K562 (cell line): ENCODE results near the gene TCIRG1. TPM values are rescaled to one million over a fixed set of nuclear protein-coding genes. Genes with fewer than 3 reads are reported as not detected.

Experiments
- ELF2 ChIP-seq: fragments of 250-450 bp; sonication (Bioruptor Pico); IDR thresholded peaks from 2 replicates; pipeline ENCODE4 v1.5.0; 2021; ENCODE audit warnings: mild to moderate bottlenecking
- GABPA ChIP-seq: fragments of 200-800 bp; sonication (Bioruptor generic); conservative IDR thresholded peaks from 2 replicates; pipeline ENCODE4 v1.6.1; 2016; ENCODE audit warnings: low read depth, missing genetic modification characterization, missing compliant biosample characterization
- IRF1 ChIP-seq: sonication (generic); formaldehyde crosslinking; IDR thresholded peaks from 2 replicates; pipeline ENCODE4 v1.8.0; 2022; ENCODE audit warnings: missing genetic modification reagents, mild to moderate bottlenecking, borderline replicate concordance
- MAZ ChIP-seq, 2 experiments: fragments of 450-650 bp in 1 of 2; sonication (generic) in 1 of 2; formaldehyde crosslinking; IDR thresholded peaks in 1 of 2; conservative IDR thresholded peaks in 1 of 2; 2 replicates each; pipeline versions ENCODE4 v1.4.0 to v1.5.0; 2020; ENCODE audit warnings: mild to moderate bottlenecking in 1 of 2, missing genetic modification reagents in 1 of 2
- MTA1 ChIP-seq: fragments of 450-650 bp; IDR thresholded peaks from 2 replicates; pipeline ENCODE4 v1.6.1; 2017; ENCODE audit warnings: borderline replicate concordance
- PRDM10 ChIP-seq: fragments of 450-650 bp; IDR thresholded peaks from 2 replicates; pipeline ENCODE4 v1.6.1; 2018; ENCODE audit not compliant: partially characterized antibody
- SMARCA5 ChIP-seq: fragments of 450-650 bp; IDR thresholded peaks from 2 replicates; pipeline ENCODE4 v1.6.1; 2016
- SPI1 ChIP-seq: IDR thresholded peaks from 2 replicates; pipeline ENCODE4 v1.6.1; 2011; ENCODE audit warnings: low read depth, low read length, control low read depth, borderline replicate concordance
- TSHZ1 ChIP-seq: fragments of 250-450 bp; sonication (Bioruptor Pico); IDR thresholded peaks from 2 replicates; pipeline ENCODE4 v1.4.0; 2020; ENCODE audit warnings: mild to moderate bottlenecking, moderate library complexity
- ZC3H11A ChIP-seq: IDR thresholded peaks from 2 replicates; pipeline ENCODE4 v1.6.1; 2012; ENCODE audit warnings: low read depth, low read length, improper control_type of control experiment
- ZNF696 ChIP-seq: fragments of 250-450 bp; sonication (Bioruptor Pico); conservative IDR thresholded peaks from 2 replicates; pipeline ENCODE4 v1.4.0; 2020; ENCODE audit warnings: mild to moderate bottlenecking, moderate library complexity
- polyA plus RNA-seq, 8 experiments: library from polyadenylated mRNA; depleted of rRNA in 4 of 8; stranded (reverse) in 5 of 8; unstranded in 3 of 8; fragments of >200 nt; fragmentation: Nextera tagmentation in 2 of 8; fragmentation: Illumina TruSeq in 1 of 8; extraction: Ambion mirVana in 2 of 8; extraction: Trizol in 1 of 8; gene quantifications; 2 replicates each; pipeline versions ENCODE4 v1.2.1 to v1.2.3, GENCODE V29; 2011 to 2014; ENCODE audit warnings: inconsistent platforms in 1 of 8, missing spikeins in 1 of 8
- total RNA-seq, 7 experiments: library from RNA; depleted of rRNA in 6 of 7; stranded (reverse); fragments of >200 nt in 6 of 7; fragmentation: Illumina TruSeq in 2 of 7; extraction: Trizol in 2 of 7; gene quantifications; 2 replicates each; pipeline versions ENCODE4 v1.2.1 to v1.2.3, GENCODE V29; 2011 to 2021; ENCODE audit warnings: low replicate concordance in 1 of 7
- TF ChIP-seq, protein P1 (sequence below): sonication (generic); formaldehyde crosslinking; IDR thresholded peaks from 2 replicates; pipeline ENCODE4 v1.5.0; 2020; ENCODE audit warnings: missing genetic modification reagents
- TF ChIP-seq, protein P2 (sequence below): fragments of 450-650 bp; IDR thresholded peaks from 2 replicates; pipeline ENCODE4 v1.6.1; 2016; ENCODE audit warnings: borderline replicate concordance
- TF ChIP-seq, protein P3 (sequence below), 3 experiments: IDR thresholded peaks in 2 of 3; conservative IDR thresholded peaks in 1 of 3; 2 replicates each; pipeline ENCODE4 v1.5.1; 2011 to 2012; ENCODE audit warnings: low read length in 3 of 3, mild to moderate bottlenecking in 3 of 3, control low read depth in 2 of 3, improper control_type of control experiment in 1 of 3, inconsistent platforms in 1 of 3, low read depth in 1 of 3, mixed read lengths in 1 of 3, moderate library complexity in 1 of 3; ENCODE audit not compliant: insufficient read depth in 2 of 3

TCIRG1 gene
- total and polyA plus RNA-seq, 9 of the 15 experiments (the other 6 are each of a cell fraction or from before 2014, with no cell fraction given), result 0.49 to 143 (median 24.4) TPM

- TF ChIP-seq PRDM10 (no peak), SMARCA5 (peak; percentile 82), IRF1 (CRISPR knock-in tag) (no peak), ZNF696 (CRISPR knock-in tag) (no peak), TSHZ1 (no peak), MAZ (CRISPR knock-in tag; conservative IDR thresholded peaks at IDR 0.05 in 1 of 2, IDR thresholded peaks at IDR 0.05 in 1 of 2) (no peak), SPI1 (no peak), MTA1 (no peak), ZC3H11A (no peak), ELF2 (CRISPR knock-in tag) (no peak), GABPA (tag) (no peak)
- TF ChIP-seq, protein P1, sequence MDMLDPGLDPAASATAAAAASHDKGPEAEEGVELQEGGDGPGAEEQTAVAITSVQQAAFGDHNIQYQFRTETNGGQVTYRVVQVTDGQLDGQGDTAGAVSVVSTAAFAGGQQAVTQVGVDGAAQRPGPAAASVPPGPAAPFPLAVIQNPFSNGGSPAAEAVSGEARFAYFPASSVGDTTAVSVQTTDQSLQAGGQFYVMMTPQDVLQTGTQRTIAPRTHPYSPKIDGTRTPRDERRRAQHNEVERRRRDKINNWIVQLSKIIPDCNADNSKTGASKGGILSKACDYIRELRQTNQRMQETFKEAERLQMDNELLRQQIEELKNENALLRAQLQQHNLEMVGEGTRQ (CRISPR knock-in tag), result no peak
- TF ChIP-seq, protein P2, sequence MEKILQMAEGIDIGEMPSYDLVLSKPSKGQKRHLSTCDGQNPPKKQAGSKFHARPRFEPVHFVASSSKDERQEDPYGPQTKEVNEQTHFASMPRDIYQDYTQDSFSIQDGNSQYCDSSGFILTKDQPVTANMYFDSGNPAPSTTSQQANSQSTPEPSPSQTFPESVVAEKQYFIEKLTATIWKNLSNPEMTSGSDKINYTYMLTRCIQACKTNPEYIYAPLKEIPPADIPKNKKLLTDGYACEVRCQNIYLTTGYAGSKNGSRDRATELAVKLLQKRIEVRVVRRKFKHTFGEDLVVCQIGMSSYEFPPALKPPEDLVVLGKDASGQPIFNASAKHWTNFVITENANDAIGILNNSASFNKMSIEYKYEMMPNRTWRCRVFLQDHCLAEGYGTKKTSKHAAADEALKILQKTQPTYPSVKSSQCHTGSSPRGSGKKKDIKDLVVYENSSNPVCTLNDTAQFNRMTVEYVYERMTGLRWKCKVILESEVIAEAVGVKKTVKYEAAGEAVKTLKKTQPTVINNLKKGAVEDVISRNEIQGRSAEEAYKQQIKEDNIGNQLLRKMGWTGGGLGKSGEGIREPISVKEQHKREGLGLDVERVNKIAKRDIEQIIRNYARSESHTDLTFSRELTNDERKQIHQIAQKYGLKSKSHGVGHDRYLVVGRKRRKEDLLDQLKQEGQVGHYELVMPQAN, result no peak
- TF ChIP-seq, protein P3, sequence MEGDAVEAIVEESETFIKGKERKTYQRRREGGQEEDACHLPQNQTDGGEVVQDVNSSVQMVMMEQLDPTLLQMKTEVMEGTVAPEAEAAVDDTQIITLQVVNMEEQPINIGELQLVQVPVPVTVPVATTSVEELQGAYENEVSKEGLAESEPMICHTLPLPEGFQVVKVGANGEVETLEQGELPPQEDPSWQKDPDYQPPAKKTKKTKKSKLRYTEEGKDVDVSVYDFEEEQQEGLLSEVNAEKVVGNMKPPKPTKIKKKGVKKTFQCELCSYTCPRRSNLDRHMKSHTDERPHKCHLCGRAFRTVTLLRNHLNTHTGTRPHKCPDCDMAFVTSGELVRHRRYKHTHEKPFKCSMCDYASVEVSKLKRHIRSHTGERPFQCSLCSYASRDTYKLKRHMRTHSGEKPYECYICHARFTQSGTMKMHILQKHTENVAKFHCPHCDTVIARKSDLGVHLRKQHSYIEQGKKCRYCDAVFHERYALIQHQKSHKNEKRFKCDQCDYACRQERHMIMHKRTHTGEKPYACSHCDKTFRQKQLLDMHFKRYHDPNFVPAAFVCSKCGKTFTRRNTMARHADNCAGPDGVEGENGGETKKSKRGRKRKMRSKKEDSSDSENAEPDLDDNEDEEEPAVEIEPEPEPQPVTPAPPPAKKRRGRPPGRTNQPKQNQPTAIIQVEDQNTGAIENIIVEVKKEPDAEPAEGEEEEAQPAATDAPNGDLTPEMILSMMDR (IDR thresholded peaks at IDR 0.05 in 2 of 3, conservative IDR thresholded peaks at IDR 0.05 in 1 of 3; ENCODE audit: insufficient read depth in 2 of 3, low read depth in 1 of 3, low read length in 3 of 3), result no peak
Observed at GRCh38 chr11:68041617-68042218, 2.9 kb downstream of the TCIRG1 start (continued).
